NCI-H82 treated with DMSO at 0.1 percent for 48 hours (cell line): Measurements from ENCODE around the gene PPFIA2.
A peak's percentile ranks its signal among the peaks of the same experiment; 100 is the strongest.

ENCODE experiments used
- DNase-seq: peaks from one replicate; lab custom pipeline; 2025; ENCODE audit not compliant: unreplicated experiment; lab: John Stamatoyannopoulos, UW

Gene PPFIA2

DNA sequence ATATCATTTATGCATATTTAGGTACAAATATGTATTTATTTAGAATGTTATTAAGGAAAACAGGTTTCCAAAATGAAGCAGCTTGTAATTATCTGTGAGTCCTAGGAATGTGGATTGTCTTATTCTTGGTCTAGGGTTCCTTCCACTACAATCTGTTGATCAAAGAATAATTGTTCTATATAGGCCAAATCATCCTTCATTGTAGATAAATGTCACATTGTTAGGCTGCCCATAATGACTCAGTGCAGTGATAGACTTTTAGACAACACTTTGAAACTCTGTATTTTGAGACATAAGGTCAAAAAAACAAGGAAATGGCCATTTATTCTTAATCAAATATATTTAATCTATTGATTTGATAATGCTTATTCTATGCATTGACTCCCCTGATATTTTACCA lies 398.2 kb downstream of the PPFIA2 start:
- no peak for DNase-seq

GRCh38 chr12:81359736-81360135 lies 399.4 kb downstream of the PPFIA2 start:
- no peak for DNase-seq

GRCh38 chr12:81354327-81354932 lies 404.7 kb downstream of the PPFIA2 start:
- no peak for DNase-seq

DNA sequence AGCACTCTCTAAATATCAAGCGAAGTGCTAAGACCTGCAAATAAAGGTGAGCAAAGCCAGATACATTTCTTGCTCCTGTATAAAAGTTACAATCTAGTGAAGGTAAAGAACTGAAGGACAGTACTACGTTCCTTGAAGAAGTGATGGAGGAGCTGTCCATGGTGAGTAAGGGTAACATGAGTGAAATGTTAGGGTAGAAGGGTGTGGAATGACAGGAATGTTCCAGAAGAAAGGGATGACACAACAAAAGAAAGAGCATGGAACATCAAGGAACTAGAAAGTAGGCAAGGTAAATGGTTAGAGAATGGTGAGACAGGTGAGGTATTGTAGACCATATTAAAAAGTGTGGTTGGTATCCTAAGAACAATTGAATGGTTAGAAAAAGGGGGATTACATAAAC lies 408.8 kb downstream of the PPFIA2 start:
- DNase-seq = no peak

- no peak for DNase-seq
Observed at GRCh38 chr12:81347404-81347803, 411.7 kb downstream of the PPFIA2 start.

GRCh38 chr12:81340910-81341309 lies 418.2 kb downstream of the PPFIA2 start:
- no peak for DNase-seq

- no peak for DNase-seq
Observed at GRCh38 chr12:81339071-81339470, 420.1 kb downstream of the PPFIA2 start.

- no peak for DNase-seq
Observed at GRCh38 chr12:81337886-81338285, 421.3 kb downstream of the PPFIA2 start.

GRCh38 chr12:81333812-81334211 lies 425.3 kb downstream of the PPFIA2 start:
- DNase-seq = no peak

DNA sequence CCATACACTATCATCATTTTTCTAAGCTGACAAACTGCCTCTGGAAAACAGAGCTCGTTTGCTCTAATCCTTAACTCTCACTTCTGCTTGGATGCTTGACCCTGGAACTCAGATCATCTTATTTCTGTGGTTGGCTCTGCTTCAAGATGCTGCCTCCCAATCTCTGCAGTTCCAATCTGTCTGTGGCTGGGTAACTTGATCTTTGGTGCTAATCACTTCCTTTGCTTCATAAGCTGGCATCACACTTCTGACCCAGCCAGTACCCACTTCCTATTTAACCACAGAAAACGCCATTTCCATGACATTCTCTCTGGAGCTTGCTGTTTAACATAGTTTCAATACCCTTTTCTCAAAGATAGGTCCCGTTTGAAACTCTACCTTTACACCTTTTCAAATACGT lies 427.1 kb downstream of the PPFIA2 start:
- DNase-seq = peak; percentile 14

- no peak for DNase-seq
Observed at GRCh38 chr12:81330480-81330879, 428.7 kb downstream of the PPFIA2 start.

DNA sequence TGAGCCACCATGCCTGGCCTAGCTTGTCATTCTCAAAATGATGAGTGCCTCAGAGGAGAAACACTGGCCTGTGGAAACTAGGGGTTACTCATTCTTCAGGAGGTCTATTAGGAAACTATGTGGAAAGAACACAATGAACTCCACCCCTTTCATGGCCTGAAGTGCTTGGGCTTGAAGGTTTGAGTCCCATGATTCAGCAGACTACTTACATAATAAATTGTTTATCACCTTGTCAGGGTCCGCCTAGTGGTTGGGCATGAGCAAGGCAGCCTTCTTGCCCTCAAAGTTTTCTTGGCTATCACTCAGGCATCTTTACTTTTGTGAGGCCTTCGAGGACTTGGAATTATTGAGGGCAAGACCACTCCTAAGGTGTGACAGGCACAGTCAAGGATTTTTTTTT lies 430.1 kb downstream of the PPFIA2 start:
- DNase-seq = no peak

- DNase-seq = no peak
Observed at GRCh38 chr12:81327425-81327824, 431.7 kb downstream of the PPFIA2 start.

DNA sequence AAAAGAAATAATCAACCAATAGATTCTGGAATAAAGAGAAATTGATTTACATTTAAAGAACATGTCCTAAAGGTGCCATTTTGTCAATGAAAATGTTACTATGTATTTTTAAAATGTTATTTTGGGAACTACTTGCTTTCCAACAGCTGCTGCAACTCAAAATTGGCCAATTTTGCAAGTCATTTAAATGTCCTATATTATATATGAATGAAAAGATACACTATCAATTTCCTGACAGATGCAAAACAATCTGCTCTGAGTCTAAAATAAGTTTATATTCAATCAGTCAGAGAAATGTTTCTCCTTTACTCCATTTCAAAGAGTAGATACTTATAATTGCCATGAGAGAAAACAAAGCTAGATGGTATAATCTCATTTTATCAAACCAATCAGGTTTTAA lies 434.1 kb downstream of the PPFIA2 start:
- no peak for DNase-seq

DNA sequence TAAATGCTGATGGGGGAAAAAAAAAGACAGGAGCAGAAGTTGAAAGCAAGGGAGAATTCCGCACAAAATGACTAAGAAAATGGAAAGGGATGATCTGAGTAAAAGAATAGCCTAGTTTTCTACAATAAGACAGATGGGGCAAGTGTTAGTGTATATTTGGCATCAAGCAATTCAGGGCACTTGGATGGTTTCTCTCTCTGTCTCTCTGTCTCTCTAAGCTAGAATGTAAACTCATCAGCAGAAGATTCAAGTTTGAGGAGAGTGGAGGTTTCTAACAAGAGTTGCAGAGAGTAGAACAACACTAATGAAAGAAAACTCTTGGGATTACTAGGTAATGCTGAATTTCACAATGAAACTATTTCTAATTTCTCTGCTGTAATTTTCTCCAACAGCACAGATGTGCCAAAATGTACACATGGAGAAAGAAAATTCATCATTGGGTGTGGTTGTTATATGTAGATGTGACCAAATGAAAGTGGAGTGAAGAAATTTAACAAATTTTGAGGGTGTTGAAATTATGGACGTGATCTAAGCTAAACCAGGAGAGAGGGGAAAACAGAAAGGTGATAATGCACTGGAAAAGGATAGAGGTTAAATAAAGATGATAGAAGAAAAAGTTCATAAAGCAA lies 444.1 kb downstream of the PPFIA2 start:
- DNase-seq = no peak

DNA sequence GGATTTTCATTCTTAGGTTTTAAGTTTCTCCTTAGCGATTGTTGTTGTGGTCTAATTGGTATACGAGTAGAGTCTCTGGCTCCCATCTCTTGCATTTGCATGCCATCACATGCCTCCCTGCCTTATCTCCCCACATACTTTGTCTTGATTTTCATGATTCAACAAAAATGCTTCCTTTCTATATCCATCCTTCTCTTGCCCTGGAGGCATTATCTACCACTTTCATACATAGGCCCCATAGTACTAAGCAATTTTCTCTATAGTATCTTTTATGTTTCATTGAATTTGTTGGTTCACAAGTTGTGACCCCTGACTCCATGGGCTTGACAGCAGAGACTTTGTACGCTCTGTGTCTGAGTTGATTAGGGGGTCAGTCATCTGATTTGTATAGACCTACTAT lies 455.2 kb downstream of the PPFIA2 start:
- DNase-seq = no peak

DNA sequence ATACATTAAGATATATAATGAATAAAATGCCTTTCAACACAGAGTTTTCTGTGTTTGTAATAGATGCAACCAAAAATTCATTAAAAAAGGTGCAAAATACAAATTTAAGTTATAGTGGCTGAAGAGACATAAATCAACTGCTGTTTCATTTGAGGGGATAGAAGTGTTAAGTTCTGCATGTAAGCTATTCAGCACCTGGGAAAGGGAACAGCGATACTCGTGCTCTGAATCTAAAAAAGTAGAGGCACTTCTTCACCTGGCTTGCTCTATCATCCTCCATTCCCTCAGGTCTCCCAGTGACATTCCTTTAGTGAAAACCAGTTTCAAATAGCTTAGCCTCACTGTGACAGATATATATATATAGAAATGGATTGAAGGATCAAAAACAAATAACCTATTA lies 458.7 kb downstream of the PPFIA2 start:
- DNase-seq = no peak

- no peak for DNase-seq
Observed at GRCh38 chr12:81297601-81298000, 461.5 kb downstream of the PPFIA2 start.

GRCh38 chr12:81296556-81297305 lies 462.4 kb downstream of the PPFIA2 start:
- DNase-seq = no peak

DNA sequence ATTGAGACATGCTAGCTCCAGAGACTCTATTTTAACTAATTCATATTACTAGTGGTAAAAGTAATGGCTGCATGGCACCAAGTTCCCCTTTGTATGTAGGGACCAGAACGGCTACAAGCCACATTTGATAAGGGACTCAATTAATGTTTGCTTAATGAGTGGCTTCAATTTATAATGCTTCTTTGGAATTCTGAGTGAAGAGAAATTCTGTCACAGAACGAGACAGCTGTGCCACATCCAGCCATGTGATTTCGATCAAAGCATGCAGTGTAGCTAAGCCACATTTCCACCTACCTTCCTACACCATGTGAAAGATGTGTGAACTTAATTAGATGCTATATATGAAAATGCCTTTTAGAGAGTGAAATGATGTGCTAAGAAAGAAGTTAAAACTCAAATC lies 463.9 kb downstream of the PPFIA2 start:
- no peak for DNase-seq

- DNase-seq = no peak
Observed at GRCh38 chr12:81294325-81295190, 464.6 kb downstream of the PPFIA2 start.
